ENCODE results near the gene AADACL2. TPM values are rescaled to one million over a fixed set of nuclear protein-coding genes. Genes with fewer than 3 reads are reported as not detected.

The AADACL2 gene
- total RNA-seq, 1 experiment from 2014 or later: not detected

DNA sequence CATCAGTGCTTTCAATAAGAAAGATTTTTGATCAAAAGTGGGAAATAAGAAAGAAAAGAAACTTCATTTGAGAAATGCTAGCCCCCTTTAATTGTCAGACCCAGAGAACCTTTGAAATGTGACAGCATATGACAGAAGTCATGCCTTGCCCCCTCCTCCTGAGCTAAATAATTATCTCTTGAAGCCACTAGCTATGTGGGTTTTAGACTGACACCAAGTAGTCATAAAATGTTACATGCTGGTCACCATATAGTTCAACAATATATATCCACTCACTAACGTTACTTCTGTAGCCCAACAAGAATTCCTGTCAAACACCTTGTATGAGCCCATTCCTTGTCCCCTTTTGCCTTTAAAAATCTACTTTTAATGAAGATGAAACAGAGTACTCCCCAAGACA lies 43.1 kb upstream of the AADACL2 start:
- no peak for DNase-seq
- Histone ChIP-seq H2BK120ac (ENCODE audit: low read depth, low read length, poor library complexity, severe bottlenecking) (no peak overlapping the region), H2AK5ac (ENCODE audit: insufficient read length, low read length) (no peak overlapping the region), H3T11ph (ENCODE audit: low read length) (no peak overlapping the region), H3K9ac (ENCODE audit: extremely low read depth, insufficient read length, low read length) (no peak overlapping the region), H3K14ac (ENCODE audit: insufficient read depth, low read length) (no peak overlapping the region), H4K8ac (replicated peaks; ENCODE audit: insufficient read length, low read depth, low read length) (no peak overlapping the region), H3K4ac (ENCODE audit: low read depth, low read length) (no peak overlapping the region), H2BK5ac (ENCODE audit: insufficient read length, low read length) (no peak overlapping the region), H2AFZ (ENCODE audit: low read length) (no peak overlapping the region), H3K23ac (ENCODE audit: insufficient read length, low read depth, low read length) (no peak overlapping the region), H3K27ac (ENCODE audit: insufficient read length, low read depth, low read length) (no peak overlapping the region), H3K79me2 (ENCODE audit: insufficient read depth, low read length) (no peaks in the 10 kb centered on the region), H2BK15ac (ENCODE audit: low read depth, low read length) (no peak overlapping the region), H3K56ac (ENCODE audit: insufficient read length, low read depth, low read length) (no peak overlapping the region), H4K91ac (ENCODE audit: insufficient read length, low read depth, low read length) (no peak overlapping the region), H3K23me2 (ENCODE audit: insufficient read length, low read depth, low read length, poor library complexity, severe bottlenecking) (no peaks in the 10 kb centered on the region), H3K4me1 (ENCODE audit: insufficient read depth, low read length) (no peaks in the 10 kb centered on the region; the same call in 1 of the 2 replicates), H3K79me1 (ENCODE audit: insufficient read depth, low read depth, low read length, poor library complexity, severe bottlenecking) (no peaks in the 10 kb centered on the region), H3K4me2 (ENCODE audit: insufficient read depth, insufficient read length, low read length) (no peak overlapping the region), H3K27me3 (ENCODE audit: insufficient read depth, low read length) (no peaks in the 10 kb centered on the region), H3K9me3 (ENCODE audit: control insufficient read depth, low read depth, low read length) (no peaks in the 10 kb centered on the region), H2BK20ac (ENCODE audit: low read depth, low read length, poor library complexity, severe bottlenecking) (no peak overlapping the region), H4K5ac (ENCODE audit: insufficient read length, low read depth, low read length) (no peak overlapping the region), H3K18ac (ENCODE audit: insufficient read length, low read depth, low read length) (no peak overlapping the region), H2BK12ac (ENCODE audit: insufficient read length, low read depth, low read length) (no peak overlapping the region), H4K20me1 (ENCODE audit: control insufficient read depth, insufficient read depth, insufficient read length) (no peaks in the 10 kb centered on the region)
- H3K9me3 Mint-ChIP-seq: no peaks in the 10 kb centered on the region
- H3K27ac Mint-ChIP-seq: no peak overlapping the region
- no peaks in the 10 kb centered on the region for H3K36me3 Mint-ChIP-seq (ENCODE audit: insufficient read depth in 1 of 3, low read depth in 3 of 3)
- peaks cover 3 to 4% of the 10 kb centered on the region in 2 experiments; a peak in 2 of 4 replicates for H3K4me1 Mint-ChIP-seq
- H3K4me3 Mint-ChIP-seq: no peak overlapping the region
- no CpG with 5 or more reads among the region's 1 CpG for WGBS (ENCODE audit: extremely low coverage, insufficient read length, low lambda C conversion rate)
- H3K27me3 Mint-ChIP-seq (ENCODE audit: low read depth): no peaks in the 10 kb centered on the region
- TF ChIP-seq, protein P1, sequence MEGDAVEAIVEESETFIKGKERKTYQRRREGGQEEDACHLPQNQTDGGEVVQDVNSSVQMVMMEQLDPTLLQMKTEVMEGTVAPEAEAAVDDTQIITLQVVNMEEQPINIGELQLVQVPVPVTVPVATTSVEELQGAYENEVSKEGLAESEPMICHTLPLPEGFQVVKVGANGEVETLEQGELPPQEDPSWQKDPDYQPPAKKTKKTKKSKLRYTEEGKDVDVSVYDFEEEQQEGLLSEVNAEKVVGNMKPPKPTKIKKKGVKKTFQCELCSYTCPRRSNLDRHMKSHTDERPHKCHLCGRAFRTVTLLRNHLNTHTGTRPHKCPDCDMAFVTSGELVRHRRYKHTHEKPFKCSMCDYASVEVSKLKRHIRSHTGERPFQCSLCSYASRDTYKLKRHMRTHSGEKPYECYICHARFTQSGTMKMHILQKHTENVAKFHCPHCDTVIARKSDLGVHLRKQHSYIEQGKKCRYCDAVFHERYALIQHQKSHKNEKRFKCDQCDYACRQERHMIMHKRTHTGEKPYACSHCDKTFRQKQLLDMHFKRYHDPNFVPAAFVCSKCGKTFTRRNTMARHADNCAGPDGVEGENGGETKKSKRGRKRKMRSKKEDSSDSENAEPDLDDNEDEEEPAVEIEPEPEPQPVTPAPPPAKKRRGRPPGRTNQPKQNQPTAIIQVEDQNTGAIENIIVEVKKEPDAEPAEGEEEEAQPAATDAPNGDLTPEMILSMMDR (conservative IDR thresholded peaks at IDR 0.05): no peak
